SK-N-SH treated with all-trans-retinoic acid at 6 μM for 48 hours (cell line): ENCODE data around the gene C3orf52.

Source experiments
- BACH2 ChIP-seq: fragments of 250-450 bp; sonication (Bioruptor Pico); IDR thresholded peaks from 2 replicates; pipeline ENCODE4 v1.9.0; 2021; ENCODE audit warnings: mild to moderate bottlenecking, borderline replicate concordance
- CREB5 ChIP-seq: fragments of 250-450 bp; sonication (Bioruptor Pico); IDR thresholded peaks from 2 replicates; pipeline ENCODE4 v1.5.1; 2020; ENCODE audit warnings: low read depth, mild to moderate bottlenecking, moderate library complexity
- CSDC2 ChIP-seq: fragments of 250-450 bp; sonication (Bioruptor Pico); IDR thresholded peaks from 2 replicates; pipeline ENCODE4 v1.5.0; 2020; ENCODE audit warnings: mild to moderate bottlenecking, moderate library complexity
- PATZ1 ChIP-seq: fragments of 250-450 bp; sonication (Bioruptor Pico); IDR thresholded peaks from 2 replicates; pipeline ENCODE4 v1.8.0; 2020; ENCODE audit warnings: mild to moderate bottlenecking, moderate library complexity, borderline replicate concordance
- PPARA ChIP-seq: fragments of 250-450 bp; sonication (Bioruptor Pico); IDR thresholded peaks from 2 replicates; pipeline ENCODE4 v1.5.0; 2020; ENCODE audit warnings: mild to moderate bottlenecking, borderline replicate concordance
- RARB ChIP-seq: fragments of 250-450 bp; sonication (Bioruptor Pico); IDR thresholded peaks from 2 replicates; pipeline ENCODE4 v1.8.0; 2021; ENCODE audit warnings: mild to moderate bottlenecking, moderate library complexity
- ZFP3 ChIP-seq: fragments of 250-450 bp; sonication (Bioruptor Pico); IDR thresholded peaks from 2 replicates; pipeline ENCODE4 v1.5.0; 2020; ENCODE audit warnings: mild to moderate bottlenecking, moderate library complexity
- ZNF8 ChIP-seq: fragments of 450-650 bp; formaldehyde crosslinking; IDR thresholded peaks from 2 replicates; pipeline ENCODE4 v1.5.0; 2020; ENCODE audit warnings: mild to moderate bottlenecking, moderate library complexity
- TF ChIP-seq, protein P1 (sequence below): fragments of 250-450 bp; sonication (Bioruptor Pico); IDR thresholded peaks from 2 replicates; pipeline ENCODE4 v1.5.0; 2020; ENCODE audit warnings: mild to moderate bottlenecking, moderate library complexity

GRCh38 chr3:112138219-112138969 is 52.2 kb downstream of the C3orf52 start:
- TF ChIP-seq CREB5 (CRISPR knock-in tag) (no peak), BACH2 (CRISPR knock-in tag) (no peak), ZNF8 (CRISPR knock-in tag) (no peak), RARB (CRISPR knock-in tag) (no peak), PPARA (no peak), CSDC2 (CRISPR knock-in tag) (no peak), ZFP3 (no peak), PATZ1 (CRISPR knock-in tag) (no peak)
- TF ChIP-seq, protein P1, sequence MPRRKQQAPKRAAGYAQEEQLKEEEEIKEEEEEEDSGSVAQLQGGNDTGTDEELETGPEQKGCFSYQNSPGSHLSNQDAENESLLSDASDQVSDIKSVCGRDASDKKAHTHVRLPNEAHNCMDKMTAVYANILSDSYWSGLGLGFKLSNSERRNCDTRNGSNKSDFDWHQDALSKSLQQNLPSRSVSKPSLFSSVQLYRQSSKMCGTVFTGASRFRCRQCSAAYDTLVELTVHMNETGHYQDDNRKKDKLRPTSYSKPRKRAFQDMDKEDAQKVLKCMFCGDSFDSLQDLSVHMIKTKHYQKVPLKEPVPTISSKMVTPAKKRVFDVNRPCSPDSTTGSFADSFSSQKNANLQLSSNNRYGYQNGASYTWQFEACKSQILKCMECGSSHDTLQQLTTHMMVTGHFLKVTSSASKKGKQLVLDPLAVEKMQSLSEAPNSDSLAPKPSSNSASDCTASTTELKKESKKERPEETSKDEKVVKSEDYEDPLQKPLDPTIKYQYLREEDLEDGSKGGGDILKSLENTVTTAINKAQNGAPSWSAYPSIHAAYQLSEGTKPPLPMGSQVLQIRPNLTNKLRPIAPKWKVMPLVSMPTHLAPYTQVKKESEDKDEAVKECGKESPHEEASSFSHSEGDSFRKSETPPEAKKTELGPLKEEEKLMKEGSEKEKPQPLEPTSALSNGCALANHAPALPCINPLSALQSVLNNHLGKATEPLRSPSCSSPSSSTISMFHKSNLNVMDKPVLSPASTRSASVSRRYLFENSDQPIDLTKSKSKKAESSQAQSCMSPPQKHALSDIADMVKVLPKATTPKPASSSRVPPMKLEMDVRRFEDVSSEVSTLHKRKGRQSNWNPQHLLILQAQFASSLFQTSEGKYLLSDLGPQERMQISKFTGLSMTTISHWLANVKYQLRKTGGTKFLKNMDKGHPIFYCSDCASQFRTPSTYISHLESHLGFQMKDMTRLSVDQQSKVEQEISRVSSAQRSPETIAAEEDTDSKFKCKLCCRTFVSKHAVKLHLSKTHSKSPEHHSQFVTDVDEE: no peak
